Body of pancreas (tissue), 4 donors: ENCODE measurements around the gene MFSD8.

Experiments
- POLR2A ChIP-seq, 3 donors: fragments of 450-650 bp; IDR thresholded peaks; one replicate each; pipeline ENCODE4 v1.6.1; 2016; ENCODE audit warnings: antibody characterized with exemption in 3 of 3, mild to moderate bottlenecking in 2 of 3
- TF ChIP-seq, protein P1 (sequence below), 7 experiments: fragments of 450-650 bp in 4 of 7; fragments of 200-600 bp in 3 of 7; sonication (generic) in 3 of 7; IDR thresholded peaks; one replicate each; pipeline ENCODE4 v1.5.1; 2016 to 2019; ENCODE audit warnings: antibody characterized with exemption in 7 of 7

DNA sequence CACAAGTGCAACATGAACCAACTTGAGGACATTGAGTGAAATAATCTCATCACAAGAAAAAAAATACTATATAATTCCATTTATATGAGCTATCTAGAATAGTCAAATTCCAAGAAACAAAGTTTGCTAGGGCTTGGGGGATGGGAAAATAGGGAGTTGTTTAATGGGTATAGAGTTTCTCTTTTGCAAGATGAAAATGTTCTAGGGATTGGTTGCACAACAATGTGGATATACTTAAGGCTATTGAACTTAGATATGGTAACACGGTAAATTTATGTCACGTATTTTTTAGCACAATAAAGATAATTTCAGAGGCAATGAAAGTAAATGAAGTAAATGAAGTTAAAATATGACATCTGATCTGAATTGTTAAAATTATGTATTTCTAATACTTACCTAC lies 7.9 kb downstream of the MFSD8 start:
- TF ChIP-seq, protein P1, sequence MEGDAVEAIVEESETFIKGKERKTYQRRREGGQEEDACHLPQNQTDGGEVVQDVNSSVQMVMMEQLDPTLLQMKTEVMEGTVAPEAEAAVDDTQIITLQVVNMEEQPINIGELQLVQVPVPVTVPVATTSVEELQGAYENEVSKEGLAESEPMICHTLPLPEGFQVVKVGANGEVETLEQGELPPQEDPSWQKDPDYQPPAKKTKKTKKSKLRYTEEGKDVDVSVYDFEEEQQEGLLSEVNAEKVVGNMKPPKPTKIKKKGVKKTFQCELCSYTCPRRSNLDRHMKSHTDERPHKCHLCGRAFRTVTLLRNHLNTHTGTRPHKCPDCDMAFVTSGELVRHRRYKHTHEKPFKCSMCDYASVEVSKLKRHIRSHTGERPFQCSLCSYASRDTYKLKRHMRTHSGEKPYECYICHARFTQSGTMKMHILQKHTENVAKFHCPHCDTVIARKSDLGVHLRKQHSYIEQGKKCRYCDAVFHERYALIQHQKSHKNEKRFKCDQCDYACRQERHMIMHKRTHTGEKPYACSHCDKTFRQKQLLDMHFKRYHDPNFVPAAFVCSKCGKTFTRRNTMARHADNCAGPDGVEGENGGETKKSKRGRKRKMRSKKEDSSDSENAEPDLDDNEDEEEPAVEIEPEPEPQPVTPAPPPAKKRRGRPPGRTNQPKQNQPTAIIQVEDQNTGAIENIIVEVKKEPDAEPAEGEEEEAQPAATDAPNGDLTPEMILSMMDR (IDR thresholded peaks at IDR 0.05): no peak
- no peak for TF ChIP-seq POLR2A (IDR thresholded peaks at IDR 0.05)
